H9 (cell line): ENCODE measurements around the gene TNIK. TPM values are rescaled to one million over a fixed set of nuclear protein-coding genes. Genes with fewer than 3 reads are reported as not detected.

Source experiments
- DNase-seq: peaks from one replicate; pipeline ENCODE4 v3.0.0-alpha.2; 2017
- H2AFZ ChIP-seq: one replicate; pipeline ENCODE4 v1.6.1; 2013; ENCODE audit warnings: mild to moderate bottlenecking, low read length, control low read depth, moderate library complexity
- H2AK5ac ChIP-seq: 2 replicates; pipeline ENCODE4 v1.6.1; 2013; ENCODE audit warnings: low read length, control low read depth, mixed read lengths; ENCODE audit not compliant: insufficient read length
- H2BK120ac ChIP-seq: one replicate; pipeline ENCODE4 v1.6.1; 2013; ENCODE audit warnings: low read depth, mild to moderate bottlenecking, low read length, control low read depth, inconsistent platforms; ENCODE audit not compliant: poor library complexity, severe bottlenecking
- H2BK12ac ChIP-seq: 2 replicates; pipeline ENCODE4 v1.6.1; 2013; ENCODE audit warnings: low read length, control low read depth, mixed read lengths, low read depth; ENCODE audit not compliant: insufficient read length
- H2BK15ac ChIP-seq: 2 replicates; pipeline ENCODE4 v1.6.1; 2013; ENCODE audit warnings: low read depth, low read length, control low read depth
- H2BK20ac ChIP-seq: one replicate; pipeline ENCODE4 v1.6.1; 2013; ENCODE audit warnings: low read depth, mild to moderate bottlenecking, low read length, control low read depth, inconsistent platforms; ENCODE audit not compliant: poor library complexity, severe bottlenecking
- H2BK5ac ChIP-seq: 2 replicates; pipeline ENCODE4 v1.6.1; 2013; ENCODE audit warnings: low read length, control low read depth, mixed read lengths; ENCODE audit not compliant: insufficient read length
- H3K14ac ChIP-seq: 2 replicates; pipeline ENCODE4 v1.6.1; 2013; ENCODE audit warnings: low read length, control low read depth; ENCODE audit not compliant: insufficient read depth
- H3K18ac ChIP-seq: 2 replicates; pipeline ENCODE4 v1.6.1; 2013; ENCODE audit warnings: low read depth, mild to moderate bottlenecking, mixed read lengths, low read length, control low read depth; ENCODE audit not compliant: insufficient read length
- H3K23ac ChIP-seq: 2 replicates; pipeline ENCODE4 v1.6.1; 2013; ENCODE audit warnings: low read length, control low read depth, mixed read lengths, low read depth; ENCODE audit not compliant: insufficient read length
- H3K23me2 ChIP-seq: 2 replicates; pipeline ENCODE4 v1.6.1; 2013; ENCODE audit warnings: low read depth, mild to moderate bottlenecking, mixed read lengths, low read length, control low read depth; ENCODE audit not compliant: insufficient read length, poor library complexity, severe bottlenecking
- H3K27ac ChIP-seq: 2 replicates; pipeline ENCODE4 v1.5.1; 2013; ENCODE audit warnings: low read length, control low read depth, mixed read lengths, low read depth; ENCODE audit not compliant: insufficient read length
- H3K27me3 ChIP-seq: 2 replicates; pipeline ENCODE4 v1.6.1; 2013; ENCODE audit warnings: low read length, control low read depth, inconsistent platforms; ENCODE audit not compliant: insufficient read depth
- H3K4ac ChIP-seq: 2 replicates; pipeline ENCODE4 v1.6.1; 2013; ENCODE audit warnings: low read depth, mild to moderate bottlenecking, control low read depth, inconsistent platforms, low read length, moderate library complexity
- H3K4me1 ChIP-seq: 2 replicates; pipeline ENCODE4 v1.6.1; 2013; ENCODE audit warnings: low read length, control low read depth, inconsistent platforms; ENCODE audit not compliant: insufficient read depth
- H3K4me2 ChIP-seq: 2 replicates; pipeline ENCODE4 v1.6.1; 2013; ENCODE audit warnings: low read length, control low read depth, mixed read lengths; ENCODE audit not compliant: insufficient read length, insufficient read depth
- H3K56ac ChIP-seq: 2 replicates; pipeline ENCODE4 v1.6.1; 2013; ENCODE audit warnings: low read depth, mild to moderate bottlenecking, mixed read lengths, low read length, control low read depth; ENCODE audit not compliant: insufficient read length
- H3K79me1 ChIP-seq: 2 replicates; pipeline ENCODE4 v1.6.1; 2013; ENCODE audit warnings: low read depth, mild to moderate bottlenecking, moderate library complexity, low read length, control low read depth, inconsistent platforms; ENCODE audit not compliant: insufficient read depth, poor library complexity, severe bottlenecking
- H3K79me2 ChIP-seq: 2 replicates; pipeline ENCODE4 v1.6.1; 2013; ENCODE audit warnings: low read length, control low read depth, inconsistent platforms; ENCODE audit not compliant: insufficient read depth
- H3K9ac ChIP-seq: 2 replicates; pipeline ENCODE4 v1.6.1; 2013; ENCODE audit warnings: low read length, control low read depth, mixed read lengths; ENCODE audit not compliant: insufficient read length; ENCODE audit errors: extremely low read depth
- H3K9me3 ChIP-seq: one replicate; pipeline ENCODE4 v1.6.1; 2013; ENCODE audit warnings: low read depth, low read length, inconsistent platforms; ENCODE audit not compliant: control insufficient read depth
- H3T11ph ChIP-seq: one replicate; pipeline ENCODE4 v1.6.1; 2013; ENCODE audit warnings: mild to moderate bottlenecking, low read length, control low read depth, inconsistent platforms
- H4K20me1 ChIP-seq: one replicate; pipeline ENCODE4 v1.6.1; 2013; ENCODE audit not compliant: control insufficient read depth, insufficient read length, insufficient read depth
- H4K5ac ChIP-seq: 2 replicates; pipeline ENCODE4 v1.6.1; 2013; ENCODE audit warnings: low read depth, mild to moderate bottlenecking, mixed read lengths, low read length, control low read depth; ENCODE audit not compliant: insufficient read length
- H4K8ac ChIP-seq: replicated peaks from 2 replicates; pipeline ENCODE4 v1.6.1; 2013; ENCODE audit warnings: low read length, control low read depth, mixed read lengths, low read depth; ENCODE audit not compliant: insufficient read length
- H4K91ac ChIP-seq: 2 replicates; pipeline ENCODE4 v1.6.1; 2013; ENCODE audit warnings: low read depth, mild to moderate bottlenecking, moderate library complexity, mixed read lengths, low read length, control low read depth; ENCODE audit not compliant: insufficient read length
- H3K27ac Mint-ChIP-seq, 3 experiments: 2 replicates in 2 of 3; 3 replicates in 1 of 3; pipeline ENCODE4 v1.8.0; 2020 to 2021; ENCODE audit warnings: mixed read lengths in 3 of 3, mild to moderate bottlenecking in 1 of 3, moderate library complexity in 1 of 3
- H3K27me3 Mint-ChIP-seq: 2 replicates; pipeline ENCODE4 v1.8.0; 2021; ENCODE audit warnings: low read depth, mild to moderate bottlenecking, moderate library complexity, mixed read lengths
- H3K36me3 Mint-ChIP-seq, 3 experiments: 2 replicates in 2 of 3; 3 replicates in 1 of 3; pipeline ENCODE4 v1.8.0; 2020 to 2021; ENCODE audit warnings: low read depth in 3 of 3, mixed read lengths in 3 of 3; ENCODE audit not compliant: insufficient read depth in 1 of 3
- H3K4me1 Mint-ChIP-seq, 2 experiments: 2 replicates each; pipeline ENCODE4 v1.8.0; 2020; ENCODE audit warnings: mixed read lengths in 2 of 2
- H3K4me3 Mint-ChIP-seq, 2 experiments: 2 replicates in 1 of 2; 3 replicates in 1 of 2; pipeline ENCODE4 v1.8.0; 2020 to 2021; ENCODE audit warnings: mild to moderate bottlenecking in 2 of 2, mixed read lengths in 2 of 2, moderate library complexity in 1 of 2
- H3K9me3 Mint-ChIP-seq, 2 experiments: 2 replicates in 1 of 2; 3 replicates in 1 of 2; pipeline ENCODE4 v1.8.0; 2020; ENCODE audit warnings: mild to moderate bottlenecking in 2 of 2, mixed read lengths in 2 of 2, moderate library complexity in 1 of 2
- CTCF ChIP-seq: fragments of 200-600 bp; sonication (generic); conservative IDR thresholded peaks from 3 replicates; pipeline ENCODE4 v1.8.0; 2021; ENCODE audit warnings: antibody characterized with exemption, mild to moderate bottlenecking
- WGBS: extraction: QIAGEN DNeasy Blood & Tissue Kit; methylation state at CpG from one replicate; pipeline ENCODE4 v1.1.7; 2013; ENCODE audit warnings: missing lambda C conversion rate, low lambda C conversion rate, mixed read lengths; ENCODE audit not compliant: insufficient read length; ENCODE audit errors: extremely low coverage; 5-methylcytosine and 5-hydroxymethylcytosine counted together
- total RNA-seq: library from RNA; stranded (reverse); gene quantifications from 2 replicates; pipeline ENCODE4 v1.2.1, GENCODE V29; 2021

Gene TNIK
- total RNA-seq, 1 experiment from 2014 or later: 15.9 TPM

- H3K4me1 Mint-ChIP-seq: no peaks in the 10 kb centered on the region
- H3K14ac ChIP-seq: no peak overlapping the region
- H3K4ac ChIP-seq: no peak overlapping the region
- no peak overlapping the region for H2BK120ac ChIP-seq
- H3K79me1 ChIP-seq: no peaks in the 10 kb centered on the region
- no peak for DNase-seq
- no peak overlapping the region for H4K91ac ChIP-seq
- no peak overlapping the region for H2BK20ac ChIP-seq
- no CpG with 5 or more reads among the region's 2 CpGs for WGBS
- H3K36me3 Mint-ChIP-seq: no peaks in the 10 kb centered on the region
- no peak overlapping the region for H2BK12ac ChIP-seq
- H3K9ac ChIP-seq: no peak overlapping the region
- H3K23ac ChIP-seq: no peak overlapping the region
- H3K23me2 ChIP-seq: no peaks in the 10 kb centered on the region
- H3K27me3 Mint-ChIP-seq: no peaks in the 10 kb centered on the region
- TF ChIP-seq CTCF: no peak
- H4K5ac ChIP-seq: no peak overlapping the region
- H3K9me3 Mint-ChIP-seq: no peaks in the 10 kb centered on the region; a peak in 1 of 5 replicates
- no peak overlapping the region for H3K4me3 Mint-ChIP-seq
- no peak overlapping the region for H3K27ac Mint-ChIP-seq
- H3K79me2 ChIP-seq: no peaks in the 10 kb centered on the region
- H3K56ac ChIP-seq: no peak overlapping the region
- H3K4me2 ChIP-seq: no peak overlapping the region
- no peak overlapping the region for H3K27ac ChIP-seq
- no peak overlapping the region for H2AK5ac ChIP-seq
- no peaks in the 10 kb centered on the region for H3K4me1 ChIP-seq
- no peak overlapping the region for H2BK5ac ChIP-seq
- no peaks in the 10 kb centered on the region for H3K27me3 ChIP-seq
- H2AFZ ChIP-seq: no peak overlapping the region
- no peak overlapping the region for H2BK15ac ChIP-seq
- H3T11ph ChIP-seq: no peak overlapping the region
- no peak overlapping the region for H3K18ac ChIP-seq
- no peak overlapping the region for H4K8ac ChIP-seq
- H3K9me3 ChIP-seq: no peaks in the 10 kb centered on the region
- H4K20me1 ChIP-seq: no peaks in the 10 kb centered on the region
These were observed 44.2 kb upstream of the TNIK start for GRCh38 chr3:171504376-171504775.
